Activated CD8-positive, alpha-beta memory T cell treated with anti-CD3 and anti-CD28 coated beads for 1 hour (primary cell): ENCODE data around the gene TANGO2.

Experiments used
- DNase-seq, 2 donors: peaks; one replicate each; pipeline ENCODE4 v3.0.0-alpha.2; 2020; ENCODE audit warnings: low read depth in 1 of 2; ENCODE audit errors: extremely low read depth in 1 of 2

The TANGO2 gene

GRCh38 chr22:20039683-20040325, 18.9 kb downstream of the TANGO2 start:
- no peak for DNase-seq

- DNase-seq: no peak
Measured at GRCh38 chr22:20040327-20041200, 19.7 kb downstream of the TANGO2 start.

GRCh38 chr22:20043057-20043996, 22.4 kb downstream of the TANGO2 start:
- no peak for DNase-seq

GRCh38 chr22:20043997-20044342, 23.1 kb downstream of the TANGO2 start:
- DNase-seq: no peak

GRCh38 chr22:20044495-20045151, 23.7 kb downstream of the TANGO2 start:
- DNase-seq: no peak

GRCh38 chr22:20046730-20047129, 25.8 kb downstream of the TANGO2 start:
- no peak for DNase-seq

- DNase-seq: no peak
Measured at GRCh38 chr22:20051927-20052308, 31.0 kb downstream of the TANGO2 start.

GRCh38 chr22:20052309-20053259, 31.7 kb downstream of the TANGO2 start:
- no peak for DNase-seq

- no peak for DNase-seq
Measured at GRCh38 chr22:20053407-20054033, 32.6 kb downstream of the TANGO2 start.

GRCh38 chr22:20054034-20054427, 33.1 kb downstream of the TANGO2 start:
- no peak for DNase-seq

- DNase-seq: no peak
Measured at GRCh38 chr22:20054485-20054884, 33.6 kb downstream of the TANGO2 start.

GRCh38 chr22:20055144-20055543, 34.2 kb downstream of the TANGO2 start:
- DNase-seq: no peak

- no peak for DNase-seq
Measured at GRCh38 chr22:20055654-20056053, 34.7 kb downstream of the TANGO2 start.

GRCh38 chr22:20056161-20056560, 35.3 kb downstream of the TANGO2 start:
- no peak for DNase-seq

GRCh38 chr22:20056696-20057386, 35.9 kb downstream of the TANGO2 start:
- no peak for DNase-seq

- no peak for DNase-seq
Measured at GRCh38 chr22:20057596-20058268, 36.8 kb downstream of the TANGO2 start.

- DNase-seq: no peak
Measured at GRCh38 chr22:20058989-20059770, 38.3 kb downstream of the TANGO2 start.
